ENCODE measurements around the gene TOPBP1.

The TOPBP1 gene

GRCh38 chr3:133600572-133601081 is 61.1 kb downstream of the TOPBP1 start:
- H4K20me1 ChIP-seq (ENCODE audit: insufficient read depth, low read length): no peaks in the 10 kb centered on the region
- no peaks in the 10 kb centered on the region for H3K27me3 ChIP-seq (ENCODE audit: low read depth, low read length)
- H3K27ac ChIP-seq (ENCODE audit: low read length): no peak overlapping the region
- no peak overlapping the region for H3K4me2 ChIP-seq (ENCODE audit: low read length)
- H3K79me2 ChIP-seq (ENCODE audit: low read length): no peaks in the 10 kb centered on the region
- no peaks in the 10 kb centered on the region for H3K9me3 ChIP-seq (ENCODE audit: insufficient read depth, low read length)
- H3K9ac ChIP-seq (ENCODE audit: low read length): no peak overlapping the region
- H3K4me3 ChIP-seq (ENCODE audit: low read length): no peak overlapping the region
- no peak for TF ChIP-seq EZH2phosphoT487 (IDR thresholded peaks at IDR 0.05; ENCODE audit: low read depth)
- TF ChIP-seq, protein P1, sequence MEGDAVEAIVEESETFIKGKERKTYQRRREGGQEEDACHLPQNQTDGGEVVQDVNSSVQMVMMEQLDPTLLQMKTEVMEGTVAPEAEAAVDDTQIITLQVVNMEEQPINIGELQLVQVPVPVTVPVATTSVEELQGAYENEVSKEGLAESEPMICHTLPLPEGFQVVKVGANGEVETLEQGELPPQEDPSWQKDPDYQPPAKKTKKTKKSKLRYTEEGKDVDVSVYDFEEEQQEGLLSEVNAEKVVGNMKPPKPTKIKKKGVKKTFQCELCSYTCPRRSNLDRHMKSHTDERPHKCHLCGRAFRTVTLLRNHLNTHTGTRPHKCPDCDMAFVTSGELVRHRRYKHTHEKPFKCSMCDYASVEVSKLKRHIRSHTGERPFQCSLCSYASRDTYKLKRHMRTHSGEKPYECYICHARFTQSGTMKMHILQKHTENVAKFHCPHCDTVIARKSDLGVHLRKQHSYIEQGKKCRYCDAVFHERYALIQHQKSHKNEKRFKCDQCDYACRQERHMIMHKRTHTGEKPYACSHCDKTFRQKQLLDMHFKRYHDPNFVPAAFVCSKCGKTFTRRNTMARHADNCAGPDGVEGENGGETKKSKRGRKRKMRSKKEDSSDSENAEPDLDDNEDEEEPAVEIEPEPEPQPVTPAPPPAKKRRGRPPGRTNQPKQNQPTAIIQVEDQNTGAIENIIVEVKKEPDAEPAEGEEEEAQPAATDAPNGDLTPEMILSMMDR (IDR thresholded peaks at IDR 0.05; ENCODE audit: low read depth, low read length): no peak
- H3K36me3 ChIP-seq (replicated peaks; ENCODE audit: low read depth, low read length): peaks cover 27% of the 10 kb centered on the region
- no peaks in the 10 kb centered on the region for H3K4me1 ChIP-seq (ENCODE audit: low read length)
- no peak overlapping the region for H2AFZ ChIP-seq (ENCODE audit: low read depth, low read length)

- no peak overlapping the region for H2AFZ ChIP-seq (ENCODE audit: low read depth, low read length)
- H3K9ac ChIP-seq (ENCODE audit: low read length): no peak overlapping the region
- H3K4me2 ChIP-seq (ENCODE audit: low read length): no peak overlapping the region
- H3K27me3 ChIP-seq (ENCODE audit: low read depth, low read length): no peaks in the 10 kb centered on the region
- H3K4me3 ChIP-seq (ENCODE audit: low read length): no peak overlapping the region
- H3K27ac ChIP-seq (ENCODE audit: low read length): no peak overlapping the region
- peaks cover 27% of the 10 kb centered on the region for H3K36me3 ChIP-seq (replicated peaks; ENCODE audit: low read depth, low read length)
- TF ChIP-seq, protein P1 (IDR thresholded peaks at IDR 0.05; ENCODE audit: low read depth, low read length): no peak
- no peak for TF ChIP-seq EZH2phosphoT487 (IDR thresholded peaks at IDR 0.05; ENCODE audit: low read depth)
- no peaks in the 10 kb centered on the region for H3K9me3 ChIP-seq (ENCODE audit: insufficient read depth, low read length)
- no peaks in the 10 kb centered on the region for H3K4me1 ChIP-seq (ENCODE audit: low read length)
- H4K20me1 ChIP-seq (ENCODE audit: insufficient read depth, low read length): no peaks in the 10 kb centered on the region
- no peaks in the 10 kb centered on the region for H3K79me2 ChIP-seq (ENCODE audit: low read length)
These were observed 62.5 kb downstream of the TOPBP1 start for GRCh38 chr3:133599280-133599679.

- H3K4me3 ChIP-seq (ENCODE audit: low read length): no peak overlapping the region
- no peak overlapping the region for H2AFZ ChIP-seq (ENCODE audit: low read depth, low read length)
- no peaks in the 10 kb centered on the region for H3K27me3 ChIP-seq (ENCODE audit: low read depth, low read length)
- no peak overlapping the region for H3K4me2 ChIP-seq (ENCODE audit: low read length)
- no peaks in the 10 kb centered on the region for H3K79me2 ChIP-seq (ENCODE audit: low read length)
- no peak overlapping the region for H3K9ac ChIP-seq (ENCODE audit: low read length)
- peaks cover 27% of the 10 kb centered on the region for H3K36me3 ChIP-seq (replicated peaks; ENCODE audit: low read depth, low read length)
- H3K4me1 ChIP-seq (ENCODE audit: low read length): no peaks in the 10 kb centered on the region
- no peaks in the 10 kb centered on the region for H3K9me3 ChIP-seq (ENCODE audit: insufficient read depth, low read length)
- no peaks in the 10 kb centered on the region for H4K20me1 ChIP-seq (ENCODE audit: insufficient read depth, low read length)
- no peak for TF ChIP-seq EZH2phosphoT487 (IDR thresholded peaks at IDR 0.05; ENCODE audit: low read depth)
- TF ChIP-seq, protein P1 (IDR thresholded peaks at IDR 0.05; ENCODE audit: low read depth, low read length): no peak
- no peak overlapping the region for H3K27ac ChIP-seq (ENCODE audit: low read length)
These were observed 63.3 kb downstream of the TOPBP1 start for GRCh38 chr3:133598405-133598804.

GRCh38 chr3:133595341-133595740 is 66.4 kb downstream of the TOPBP1 start:
- TF ChIP-seq, protein P1 (IDR thresholded peaks at IDR 0.05; ENCODE audit: low read depth, low read length): no peak
- Histone ChIP-seq H3K9me3 (ENCODE audit: insufficient read depth, low read length) (no peaks in the 10 kb centered on the region), H3K27ac (ENCODE audit: low read length) (no peak overlapping the region)

More at GRCh38 chr3:133595341-133595740, 66.4 kb downstream of the TOPBP1 start:
- 0 out of 2 replicates have a peak, but pooled peaks cover 3% of the 10 kb centered on the region for H3K4me1 ChIP-seq (ENCODE audit: low read length)
- no peak overlapping the region for H2AFZ ChIP-seq (ENCODE audit: low read depth, low read length)
- H3K79me2 ChIP-seq (ENCODE audit: low read length): no peaks in the 10 kb centered on the region
- no peaks in the 10 kb centered on the region for H4K20me1 ChIP-seq (ENCODE audit: insufficient read depth, low read length)
- H3K36me3 ChIP-seq (replicated peaks; ENCODE audit: low read depth, low read length): peaks cover 9% of the 10 kb centered on the region
- no peaks in the 10 kb centered on the region for H3K27me3 ChIP-seq (ENCODE audit: low read depth, low read length)
- no peak overlapping the region for H3K4me3 ChIP-seq (ENCODE audit: low read length)
- H3K9ac ChIP-seq (ENCODE audit: low read length): no peak overlapping the region
- no peak overlapping the region for H3K4me2 ChIP-seq (ENCODE audit: low read length)
